ENCODE results near the gene HERPUD2. TPM values are rescaled to one million over a fixed set of nuclear protein-coding genes. Genes with fewer than 3 reads are reported as not detected.
"Not testable (repeated sequence)": the region's sequence is repeated elsewhere in the genome, so short reads cannot be mapped to it uniquely, and the experiment has no call there.

HERPUD2 gene
- total RNA-seq, 2 donors from 2014 or later, result 24.3 to 59.2 TPM

GRCh38 chr7:35700333-35700732 lies 5.4 kb upstream of the HERPUD2 start:
- no peak overlapping the region for H3K4me3 ChIP-seq
- no peaks in the 10 kb centered on the region for H3K27me3 ChIP-seq (replicated peaks; ENCODE audit: insufficient read depth)
- no peaks in the 10 kb centered on the region for H3K36me3 ChIP-seq
- no peak for TF ChIP-seq CTCF (IDR thresholded peaks at IDR 0.05)
- ATAC-seq (ENCODE audit: insufficient number of reproducible peaks, low FRiP score, low read depth), result no peak
- H3K27ac ChIP-seq, result no peak overlapping the region
- H3K4me1 ChIP-seq (ENCODE audit: control insufficient read depth in 1 of 2, low read depth in 2 of 2), result peaks cover 0 to 5% of the 10 kb centered on the region in 2 donors
- DNase-seq (ENCODE audit: low spot score), result no peak
- H3K9me3 ChIP-seq, result no peaks in the 10 kb centered on the region

GRCh38 chr7:35699796-35700305 lies 4.9 kb upstream of the HERPUD2 start:
- TF ChIP-seq CTCF (IDR thresholded peaks at IDR 0.05), result no peak
- H3K9me3 ChIP-seq, result no peaks in the 10 kb centered on the region
- peaks cover 0 to 5% of the 10 kb centered on the region in 2 donors for H3K4me1 ChIP-seq (ENCODE audit: control insufficient read depth in 1 of 2, low read depth in 2 of 2)
- no peak for ATAC-seq (ENCODE audit: insufficient number of reproducible peaks, low FRiP score, low read depth)
- H3K4me3 ChIP-seq, result no peak overlapping the region
- no peaks in the 10 kb centered on the region for H3K36me3 ChIP-seq
- no peaks in the 10 kb centered on the region for H3K27me3 ChIP-seq (replicated peaks; ENCODE audit: insufficient read depth)
- no peak overlapping the region for H3K27ac ChIP-seq
- no peak for DNase-seq (ENCODE audit: low spot score)

GRCh38 chr7:35698382-35698781 lies 3.4 kb upstream of the HERPUD2 start:
- not testable (repeated sequence) for DNase-seq (ENCODE audit: low spot score)

DNA sequence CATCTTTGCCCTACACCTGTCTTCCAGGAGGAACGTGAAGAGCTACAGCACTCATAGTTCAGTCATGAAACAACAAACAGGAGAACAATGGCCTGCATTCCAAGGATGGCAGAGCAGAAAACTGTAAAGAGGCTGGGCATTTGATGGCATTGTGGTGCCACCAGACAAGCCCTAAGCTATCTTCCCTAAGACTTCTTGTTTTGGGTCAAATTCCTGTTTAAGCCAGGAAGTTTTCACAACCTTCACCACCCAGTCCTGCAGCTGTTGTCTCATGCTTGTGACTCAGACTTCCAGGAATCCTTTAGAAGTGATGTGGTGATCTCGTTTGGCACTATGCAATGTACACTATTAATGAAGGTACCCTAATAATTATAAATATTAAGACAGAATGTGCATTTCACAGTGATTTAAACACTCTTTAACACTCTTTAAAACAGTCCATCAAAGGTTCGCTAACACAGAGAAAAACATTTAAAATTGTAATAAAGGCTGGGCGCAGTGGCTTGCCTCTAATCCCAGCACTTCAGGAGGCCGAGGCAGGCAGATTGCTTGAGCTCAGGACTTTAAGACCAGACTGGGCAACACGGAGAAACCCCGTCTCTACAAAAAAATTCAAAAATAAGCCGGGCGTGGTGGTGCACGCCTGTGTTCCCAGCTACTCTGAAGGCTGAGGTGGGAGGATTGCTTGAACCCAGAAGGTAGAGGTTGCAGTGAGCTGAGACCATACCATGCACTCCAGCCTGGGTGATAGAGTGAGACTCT lies 2.7 kb upstream of the HERPUD2 start:
- H3K4me3 ChIP-seq, result no peak overlapping the region

More at GRCh38 chr7:35698382-35698781, 3.4 kb upstream of the HERPUD2 start:
- not testable (repeated sequence) for H3K27me3 ChIP-seq (replicated peaks; ENCODE audit: insufficient read depth); H3K4me3 ChIP-seq; H3K4me1 ChIP-seq (ENCODE audit: control insufficient read depth in 1 of 2, low read depth in 2 of 2); H3K27ac ChIP-seq; H3K36me3 ChIP-seq; ATAC-seq (ENCODE audit: insufficient number of reproducible peaks, low FRiP score, low read depth); H3K9me3 ChIP-seq

GRCh38 chr7:35695987-35696386 lies 1.1 kb upstream of the HERPUD2 start:
- H3K4me3 ChIP-seq, result peak overlapping the region; percentile 97
- TF ChIP-seq CTCF (IDR thresholded peaks at IDR 0.05), result no peak
- peaks cover 21 to 30% of the 10 kb centered on the region in 2 donors for H3K4me1 ChIP-seq (ENCODE audit: control insufficient read depth in 1 of 2, low read depth in 2 of 2)
- H3K36me3 ChIP-seq, result no peaks in the 10 kb centered on the region
- no peak overlapping the region for H3K27ac ChIP-seq
- no peaks in the 10 kb centered on the region for H3K9me3 ChIP-seq
- no peaks in the 10 kb centered on the region for H3K27me3 ChIP-seq (replicated peaks; ENCODE audit: insufficient read depth)
- DNase-seq (ENCODE audit: low spot score) (no peak), ATAC-seq (ENCODE audit: insufficient number of reproducible peaks, low FRiP score, low read depth) (no peak)

More for the DNA sequence above, 2.7 kb upstream of the HERPUD2 start:
- H3K27ac ChIP-seq, result no peak overlapping the region
- DNase-seq (ENCODE audit: low spot score) (no peak), ATAC-seq (ENCODE audit: insufficient number of reproducible peaks, low FRiP score, low read depth) (no peak)
- peaks cover 9 to 14% of the 10 kb centered on the region in 2 donors for H3K4me1 ChIP-seq (ENCODE audit: control insufficient read depth in 1 of 2, low read depth in 2 of 2)
- no peak for TF ChIP-seq CTCF (IDR thresholded peaks at IDR 0.05)
- H3K9me3 ChIP-seq, result no peaks in the 10 kb centered on the region
- H3K27me3 ChIP-seq (replicated peaks; ENCODE audit: insufficient read depth), result no peaks in the 10 kb centered on the region
- H3K36me3 ChIP-seq, result no peaks in the 10 kb centered on the region

Data from thoracic aorta (tissue), 2 donors.